Ishikawa (cell line): ENCODE data around the gene AK4.

Experiments
- CEBPB ChIP-seq: IDR thresholded peaks from 2 replicates; pipeline ENCODE4 v1.6.1; 2012
- CREB1 ChIP-seq: IDR thresholded peaks from 2 replicates; pipeline ENCODE4 v1.6.1; 2012; ENCODE audit warnings: low read depth
- EGR1 ChIP-seq: IDR thresholded peaks from 2 replicates; pipeline ENCODE4 v1.6.1; 2012
- EP300 ChIP-seq: IDR thresholded peaks from 2 replicates; pipeline ENCODE4 v1.6.1; 2012; ENCODE audit warnings: borderline replicate concordance
- FOXM1 ChIP-seq: IDR thresholded peaks from 2 replicates; pipeline ENCODE4 v1.6.1; 2012; ENCODE audit warnings: low read depth, borderline replicate concordance
- RAD21 ChIP-seq: IDR thresholded peaks from 2 replicates; pipeline ENCODE4 v1.6.1; 2012; ENCODE audit warnings: low read depth
- TAF1 ChIP-seq: IDR thresholded peaks from 2 replicates; pipeline ENCODE4 v1.6.1; 2012; ENCODE audit warnings: low read depth, mild to moderate bottlenecking
- TEAD4 ChIP-seq: IDR thresholded peaks from 2 replicates; pipeline ENCODE4 v1.6.1; 2012
- YY1 ChIP-seq: IDR thresholded peaks from 2 replicates; pipeline ENCODE4 v1.6.1; 2012; ENCODE audit warnings: low read depth
- ZBTB7A ChIP-seq: IDR thresholded peaks from 2 replicates; pipeline ENCODE4 v1.6.1; 2012; ENCODE audit warnings: low read depth
- TF ChIP-seq, protein P1 (sequence below): IDR thresholded peaks from 2 replicates; pipeline ENCODE4 v1.6.1; 2012
- TF ChIP-seq, protein P2 (sequence below): IDR thresholded peaks from 2 replicates; pipeline ENCODE4 v1.6.1; 2012
- TF ChIP-seq, protein P3 (sequence below): IDR thresholded peaks from 2 replicates; pipeline ENCODE4 v1.6.1; 2012; ENCODE audit warnings: low read depth, mild to moderate bottlenecking

DNA sequence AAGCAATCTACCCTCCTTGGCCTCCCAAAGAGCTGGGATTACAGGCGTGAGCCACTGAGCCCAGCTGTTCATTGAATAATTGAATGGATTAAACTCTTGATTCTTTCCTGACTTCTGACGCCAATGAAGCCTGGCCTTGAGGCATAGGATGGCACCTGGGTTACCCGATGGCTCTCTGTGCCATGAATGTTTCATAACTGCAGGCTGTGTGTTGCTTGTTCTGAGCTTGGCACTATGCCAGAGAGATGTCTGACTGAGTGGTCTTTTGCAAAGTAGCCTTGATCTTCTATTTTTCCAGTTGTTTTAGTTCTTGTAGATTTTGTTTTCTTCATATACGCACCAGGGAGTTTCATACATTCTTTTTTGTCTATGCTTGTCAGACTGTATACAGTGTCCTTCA lies 38.5 kb upstream of the AK4 start:
- TF ChIP-seq RAD21 (no peak), EGR1 (no peak), TAF1 (no peak), EP300 (no peak), CREB1 (no peak), CEBPB (no peak), FOXM1 (no peak), ZBTB7A (no peak), TEAD4 (no peak), YY1 (no peak)
- TF ChIP-seq, protein P1, sequence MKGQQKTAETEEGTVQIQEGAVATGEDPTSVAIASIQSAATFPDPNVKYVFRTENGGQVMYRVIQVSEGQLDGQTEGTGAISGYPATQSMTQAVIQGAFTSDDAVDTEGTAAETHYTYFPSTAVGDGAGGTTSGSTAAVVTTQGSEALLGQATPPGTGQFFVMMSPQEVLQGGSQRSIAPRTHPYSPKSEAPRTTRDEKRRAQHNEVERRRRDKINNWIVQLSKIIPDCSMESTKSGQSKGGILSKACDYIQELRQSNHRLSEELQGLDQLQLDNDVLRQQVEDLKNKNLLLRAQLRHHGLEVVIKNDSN: no peak
- TF ChIP-seq, protein P2, sequence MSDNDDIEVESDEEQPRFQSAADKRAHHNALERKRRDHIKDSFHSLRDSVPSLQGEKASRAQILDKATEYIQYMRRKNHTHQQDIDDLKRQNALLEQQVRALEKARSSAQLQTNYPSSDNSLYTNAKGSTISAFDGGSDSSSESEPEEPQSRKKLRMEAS: no peak
- TF ChIP-seq, protein P3, sequence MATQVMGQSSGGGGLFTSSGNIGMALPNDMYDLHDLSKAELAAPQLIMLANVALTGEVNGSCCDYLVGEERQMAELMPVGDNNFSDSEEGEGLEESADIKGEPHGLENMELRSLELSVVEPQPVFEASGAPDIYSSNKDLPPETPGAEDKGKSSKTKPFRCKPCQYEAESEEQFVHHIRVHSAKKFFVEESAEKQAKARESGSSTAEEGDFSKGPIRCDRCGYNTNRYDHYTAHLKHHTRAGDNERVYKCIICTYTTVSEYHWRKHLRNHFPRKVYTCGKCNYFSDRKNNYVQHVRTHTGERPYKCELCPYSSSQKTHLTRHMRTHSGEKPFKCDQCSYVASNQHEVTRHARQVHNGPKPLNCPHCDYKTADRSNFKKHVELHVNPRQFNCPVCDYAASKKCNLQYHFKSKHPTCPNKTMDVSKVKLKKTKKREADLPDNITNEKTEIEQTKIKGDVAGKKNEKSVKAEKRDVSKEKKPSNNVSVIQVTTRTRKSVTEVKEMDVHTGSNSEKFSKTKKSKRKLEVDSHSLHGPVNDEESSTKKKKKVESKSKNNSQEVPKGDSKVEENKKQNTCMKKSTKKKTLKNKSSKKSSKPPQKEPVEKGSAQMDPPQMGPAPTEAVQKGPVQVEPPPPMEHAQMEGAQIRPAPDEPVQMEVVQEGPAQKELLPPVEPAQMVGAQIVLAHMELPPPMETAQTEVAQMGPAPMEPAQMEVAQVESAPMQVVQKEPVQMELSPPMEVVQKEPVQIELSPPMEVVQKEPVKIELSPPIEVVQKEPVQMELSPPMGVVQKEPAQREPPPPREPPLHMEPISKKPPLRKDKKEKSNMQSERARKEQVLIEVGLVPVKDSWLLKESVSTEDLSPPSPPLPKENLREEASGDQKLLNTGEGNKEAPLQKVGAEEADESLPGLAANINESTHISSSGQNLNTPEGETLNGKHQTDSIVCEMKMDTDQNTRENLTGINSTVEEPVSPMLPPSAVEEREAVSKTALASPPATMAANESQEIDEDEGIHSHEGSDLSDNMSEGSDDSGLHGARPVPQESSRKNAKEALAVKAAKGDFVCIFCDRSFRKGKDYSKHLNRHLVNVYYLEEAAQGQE: no peak
